GM10266 (cell line): ENCODE data around the gene ST3GAL3.

ENCODE experiments used
- DNase-seq: peaks from one replicate; pipeline ENCODE4 v3.0.0; 2012; ENCODE audit errors: extremely low spot score
- TF ChIP-seq, protein P1 (sequence below): IDR thresholded peaks from 2 replicates; pipeline ENCODE4 v1.5.1; 2012; ENCODE audit warnings: mild to moderate bottlenecking, low read depth; ENCODE audit not compliant: control insufficient read depth, insufficient read depth; ENCODE audit errors: missing control alignments

ST3GAL3 gene

DNA sequence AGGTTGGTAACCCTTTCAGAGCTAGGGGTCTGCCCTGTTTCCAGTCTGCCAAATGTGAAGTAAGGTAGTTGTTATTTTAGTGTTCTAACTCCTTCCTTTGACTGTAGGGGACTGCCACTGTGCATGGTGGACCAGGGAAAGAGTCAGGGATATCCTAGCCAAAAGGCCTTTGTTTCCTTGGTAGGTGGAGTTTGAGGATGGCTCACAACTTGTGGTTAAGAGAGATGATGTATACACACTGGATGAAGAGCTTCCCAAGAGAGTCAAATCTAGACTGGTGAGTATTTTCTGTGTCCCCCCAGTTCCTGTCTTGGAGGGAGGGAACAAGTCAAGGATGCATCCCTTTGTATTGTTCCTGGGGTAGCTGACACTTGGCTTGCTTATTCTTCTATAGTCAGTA lies 3.5 kb upstream of the ST3GAL3 start:
- no peak for DNase-seq
- TF ChIP-seq, protein P1, sequence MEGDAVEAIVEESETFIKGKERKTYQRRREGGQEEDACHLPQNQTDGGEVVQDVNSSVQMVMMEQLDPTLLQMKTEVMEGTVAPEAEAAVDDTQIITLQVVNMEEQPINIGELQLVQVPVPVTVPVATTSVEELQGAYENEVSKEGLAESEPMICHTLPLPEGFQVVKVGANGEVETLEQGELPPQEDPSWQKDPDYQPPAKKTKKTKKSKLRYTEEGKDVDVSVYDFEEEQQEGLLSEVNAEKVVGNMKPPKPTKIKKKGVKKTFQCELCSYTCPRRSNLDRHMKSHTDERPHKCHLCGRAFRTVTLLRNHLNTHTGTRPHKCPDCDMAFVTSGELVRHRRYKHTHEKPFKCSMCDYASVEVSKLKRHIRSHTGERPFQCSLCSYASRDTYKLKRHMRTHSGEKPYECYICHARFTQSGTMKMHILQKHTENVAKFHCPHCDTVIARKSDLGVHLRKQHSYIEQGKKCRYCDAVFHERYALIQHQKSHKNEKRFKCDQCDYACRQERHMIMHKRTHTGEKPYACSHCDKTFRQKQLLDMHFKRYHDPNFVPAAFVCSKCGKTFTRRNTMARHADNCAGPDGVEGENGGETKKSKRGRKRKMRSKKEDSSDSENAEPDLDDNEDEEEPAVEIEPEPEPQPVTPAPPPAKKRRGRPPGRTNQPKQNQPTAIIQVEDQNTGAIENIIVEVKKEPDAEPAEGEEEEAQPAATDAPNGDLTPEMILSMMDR: no peak

DNA sequence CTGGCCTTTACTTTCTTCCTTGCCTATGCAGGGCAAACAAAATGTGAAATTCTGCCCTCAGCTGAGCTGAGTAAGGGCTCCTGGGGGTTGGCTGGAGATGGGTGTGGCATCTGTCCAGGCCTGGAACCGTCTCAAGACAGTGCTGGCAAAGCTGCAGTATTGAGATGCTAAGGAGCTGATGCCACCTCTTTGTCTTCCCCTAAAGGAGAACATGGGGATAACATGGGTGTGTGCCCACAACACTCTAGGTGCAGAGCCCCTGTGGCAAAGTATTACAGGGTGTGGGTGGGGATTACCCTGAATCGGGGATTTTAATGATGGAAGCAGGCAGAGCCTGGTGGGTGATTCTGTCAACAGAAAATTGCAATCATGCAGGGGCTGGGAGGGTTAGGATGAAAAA lies 2.5 kb upstream of the ST3GAL3 start:
- TF ChIP-seq, protein P1: no peak
- no peak for DNase-seq

DNA sequence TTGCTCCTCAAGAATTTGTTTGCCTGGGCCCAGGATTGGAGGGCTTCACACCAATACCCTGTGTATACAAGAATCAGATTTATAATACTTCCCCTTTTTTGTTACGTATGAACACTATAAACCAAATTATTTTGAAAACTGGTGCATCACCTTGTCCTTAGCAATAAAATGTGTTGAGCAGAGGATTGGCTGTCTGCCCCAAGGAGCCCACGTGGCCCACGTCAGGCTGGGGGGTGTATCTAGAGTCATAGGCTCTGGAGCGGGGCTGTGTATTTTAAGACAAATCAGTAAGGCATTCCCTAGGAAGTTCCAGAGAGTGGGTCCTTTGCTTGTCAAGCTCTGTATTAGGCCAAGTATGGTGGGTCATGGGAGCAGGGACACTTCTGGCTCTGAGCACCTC lies 2.0 kb upstream of the ST3GAL3 start:
- DNase-seq: no peak
- TF ChIP-seq, protein P1: no peak

DNA sequence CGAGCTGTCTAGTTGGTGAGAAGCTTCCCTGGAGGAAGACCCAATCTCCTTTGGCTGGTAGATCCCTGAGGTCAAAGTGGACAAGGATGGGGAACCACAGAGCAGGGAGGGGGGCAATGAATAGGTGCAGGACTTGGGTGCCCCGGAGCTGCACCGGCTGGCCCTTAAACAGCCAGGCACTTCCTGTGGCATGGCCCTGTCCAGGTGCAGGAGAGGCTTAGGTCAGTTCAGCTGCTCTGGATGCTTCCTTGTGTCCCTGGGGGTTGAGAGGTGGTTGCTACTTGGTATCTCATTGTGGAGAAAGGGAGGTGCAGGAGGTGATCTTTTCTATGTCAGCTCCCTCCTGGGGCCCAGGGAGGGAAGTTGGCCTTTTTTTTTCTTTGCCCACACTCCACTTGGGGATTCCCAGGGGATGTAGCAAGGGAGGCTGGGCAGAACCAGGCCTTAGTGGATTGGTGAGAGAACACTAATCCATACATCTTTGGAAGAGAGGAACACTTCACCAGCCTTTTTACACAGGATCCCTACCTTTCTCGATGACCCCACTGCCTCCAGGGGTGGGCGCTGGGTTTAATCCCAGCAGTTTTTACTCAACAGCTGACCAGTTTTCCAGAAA lies 1.2 kb upstream of the ST3GAL3 start:
- no peak for DNase-seq
- TF ChIP-seq, protein P1: no peak

DNA sequence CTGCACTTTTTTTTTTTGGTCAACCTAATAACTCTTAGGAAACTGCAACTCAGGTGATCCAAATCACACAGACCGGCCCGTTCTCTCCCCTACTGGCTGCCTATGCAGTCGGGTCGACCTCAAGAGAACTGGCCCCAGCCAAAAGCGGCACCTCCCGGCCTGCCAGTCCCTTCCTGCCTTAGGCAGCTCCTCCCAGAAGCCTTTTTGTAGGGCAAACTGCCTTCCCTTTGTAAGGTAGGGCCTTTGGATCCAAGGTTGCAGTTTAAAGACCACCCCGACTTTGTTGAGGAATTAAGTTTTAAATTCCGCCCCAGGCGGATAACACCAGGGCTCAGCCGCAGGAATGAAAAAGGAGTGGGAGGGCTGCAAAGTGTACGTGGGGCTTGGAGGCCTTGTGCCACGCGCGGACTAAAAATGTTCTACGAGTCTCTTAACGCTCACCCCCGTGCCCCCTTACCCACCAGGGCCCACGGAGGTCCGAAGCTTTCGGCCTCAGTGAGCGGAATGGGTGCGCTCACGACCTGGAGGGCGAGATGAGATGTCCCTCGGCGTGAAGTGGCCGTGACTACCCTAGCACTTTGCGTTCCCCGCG lies 642 bp upstream of the ST3GAL3 start:
- DNase-seq: peak; percentile 25
- TF ChIP-seq, protein P1: no peak

DNA sequence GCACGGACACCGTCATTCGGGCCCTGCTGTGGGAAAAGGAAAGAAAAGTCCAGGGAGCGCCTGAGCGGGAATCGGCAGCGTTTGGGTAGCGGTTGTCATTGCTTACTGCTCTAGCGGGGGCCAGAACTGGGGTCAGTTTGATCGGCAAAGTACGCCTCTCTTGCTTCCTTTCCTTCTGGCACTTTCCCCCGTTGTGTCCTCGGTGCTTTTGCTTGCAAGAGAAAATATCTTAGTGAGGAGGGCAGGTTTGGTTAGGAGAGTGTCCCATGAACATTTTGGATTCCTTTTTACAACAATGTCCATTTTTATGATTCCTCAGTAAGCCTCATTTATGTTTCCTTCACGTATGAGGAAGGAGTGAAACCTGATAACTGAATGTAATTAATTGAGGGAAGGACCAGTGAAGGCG lies 670 bp downstream of the ST3GAL3 start:
- no peak for DNase-seq

DNA sequence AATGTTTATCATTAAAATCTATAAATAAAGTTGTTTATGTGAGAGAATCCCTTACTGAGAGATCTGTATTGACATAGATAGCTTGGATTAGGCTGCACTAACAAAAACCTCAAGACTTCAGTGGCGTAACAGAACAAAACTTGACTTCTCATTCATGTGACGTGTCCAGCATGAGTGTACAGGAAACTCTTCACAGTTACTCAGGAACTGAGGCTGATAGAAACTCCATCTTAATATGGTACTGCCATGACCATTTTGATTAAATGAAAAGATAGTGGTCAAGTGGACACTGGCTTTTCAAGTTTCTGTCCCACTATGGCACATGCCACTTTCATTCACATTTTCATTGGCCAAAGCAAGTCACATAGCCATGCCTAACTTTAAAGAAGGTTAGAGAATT lies 3.7 kb downstream of the ST3GAL3 start:
- DNase-seq: no peak
- TF ChIP-seq, protein P1: no peak

More for the DNA sequence above, 670 bp downstream of the ST3GAL3 start:
- TF ChIP-seq, protein P1: no peak
